H54 (cell line): Measurements from ENCODE around the gene TNFRSF9.

ENCODE experiments used
- DNase-seq: peaks from one replicate; pipeline ENCODE4 v3.0.0; 2011; ENCODE audit warnings: low spot score, mixed read lengths; ENCODE audit not compliant: insufficient read length
- FAIRE-seq: peaks from 3 replicates; lab custom pipeline; 2011; peaks lifted over from hg19 to GRCh38; lab: Jason Lieb, UNC
- POLR2A ChIP-seq: IDR thresholded peaks from 2 replicates; pipeline ENCODE4 v1.6.1; 2011; ENCODE audit warnings: low read depth, mild to moderate bottlenecking, low read length

The TNFRSF9 gene

DNA sequence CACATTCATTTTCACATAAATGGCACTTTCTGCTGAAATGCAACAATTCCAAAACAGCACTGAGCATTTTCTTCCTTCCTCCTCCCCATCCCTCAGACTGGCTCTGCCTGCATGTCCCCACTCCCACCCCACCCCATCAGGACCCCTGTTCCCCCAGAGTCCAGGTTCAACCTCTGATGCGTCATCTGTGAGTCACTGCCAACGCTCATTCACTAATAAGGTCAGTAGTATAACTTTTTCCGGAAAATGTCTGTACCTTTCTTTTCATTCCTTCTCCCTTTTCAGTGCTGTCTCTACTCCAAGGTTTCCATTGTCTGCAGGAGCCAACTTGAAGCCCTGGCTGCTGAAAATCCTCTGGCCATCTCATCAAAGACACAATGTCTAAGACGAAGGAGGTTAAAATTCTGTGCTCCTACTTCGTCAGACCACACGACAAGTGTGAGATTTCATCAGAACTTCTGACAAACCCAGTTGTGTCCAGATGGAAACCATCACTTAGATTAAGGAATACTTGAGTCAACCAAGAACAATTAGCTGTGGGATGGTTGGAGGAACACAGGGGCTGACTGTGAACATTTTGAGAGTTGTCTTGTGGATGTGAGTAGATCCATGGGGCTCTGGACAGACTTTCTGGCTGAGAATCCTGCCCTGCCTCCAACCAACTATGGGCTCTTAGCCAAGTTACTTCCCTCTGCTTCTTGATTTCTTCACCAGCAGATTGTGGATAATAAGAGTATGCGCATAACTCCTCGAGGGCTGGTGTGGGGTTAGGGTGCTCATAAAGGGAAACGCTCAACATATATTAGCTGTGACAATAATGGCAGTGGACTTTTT is 52.2 kb downstream of the TNFRSF9 start:
- no peak for FAIRE-seq
- TF ChIP-seq POLR2A: no peak
- DNase-seq: no peak

DNA sequence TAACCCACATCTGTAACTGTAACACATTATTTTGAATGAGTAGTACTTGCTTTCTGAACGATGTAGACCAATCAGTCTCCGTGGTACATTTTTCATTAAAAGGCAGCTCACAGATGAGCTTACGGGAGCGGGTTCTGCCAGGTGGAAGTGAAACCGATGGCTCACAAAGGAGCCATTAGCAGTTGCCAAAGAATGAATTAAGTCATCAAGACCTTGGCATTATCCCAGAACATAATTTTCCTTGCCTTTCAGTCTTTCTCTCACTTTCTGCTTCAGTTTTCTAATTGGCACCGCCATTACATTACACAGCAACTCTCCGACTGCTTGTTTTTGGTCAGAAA is 54.3 kb downstream of the TNFRSF9 start:
- DNase-seq (no peak), FAIRE-seq (no peak)
- no peak for TF ChIP-seq POLR2A

DNA sequence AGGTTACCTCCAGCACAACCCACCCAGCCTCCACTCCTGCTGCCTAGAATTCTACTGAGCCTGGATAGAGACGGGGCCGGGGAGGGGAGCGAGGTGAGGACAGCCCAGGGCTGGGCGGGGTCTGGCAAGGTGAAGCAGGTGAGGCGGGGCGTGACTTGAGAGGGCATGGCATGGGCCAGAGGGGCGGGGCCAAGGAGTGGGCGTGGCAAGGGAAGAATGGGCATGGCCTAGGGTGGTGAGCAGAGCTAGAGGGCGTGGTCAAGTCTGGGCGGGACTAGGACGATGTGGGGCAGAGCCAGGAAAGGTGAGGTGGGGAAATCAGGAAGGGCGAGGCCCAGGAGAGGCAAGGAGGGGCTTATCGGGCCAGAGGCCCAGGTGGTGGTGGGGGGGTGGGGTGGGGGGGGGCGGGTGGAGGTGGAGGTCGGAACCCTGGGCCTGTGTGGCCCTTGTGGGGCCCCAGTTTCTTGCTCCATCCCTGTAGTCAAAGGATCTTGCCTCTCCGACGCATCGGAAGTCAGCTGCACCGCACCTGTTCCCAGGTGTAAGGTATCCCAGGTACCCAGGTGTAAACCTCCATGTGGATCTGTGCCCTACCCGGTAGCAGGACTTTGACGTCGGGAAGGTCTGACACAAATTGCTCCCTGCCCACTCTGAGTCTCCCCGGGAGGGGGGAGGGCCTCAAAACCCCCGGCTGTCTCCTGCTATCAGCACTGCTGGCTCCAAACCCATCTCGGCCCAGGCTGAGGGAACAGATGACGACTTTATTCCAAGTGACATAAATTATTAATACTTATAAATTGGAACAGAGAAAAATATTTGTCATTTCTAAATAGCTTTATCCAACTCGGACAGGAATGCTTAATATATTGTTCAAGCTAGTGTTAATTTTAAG is 54.9 kb downstream of the TNFRSF9 start:
- TF ChIP-seq POLR2A: no peak
- FAIRE-seq (no peak), DNase-seq (no peak)

DNA sequence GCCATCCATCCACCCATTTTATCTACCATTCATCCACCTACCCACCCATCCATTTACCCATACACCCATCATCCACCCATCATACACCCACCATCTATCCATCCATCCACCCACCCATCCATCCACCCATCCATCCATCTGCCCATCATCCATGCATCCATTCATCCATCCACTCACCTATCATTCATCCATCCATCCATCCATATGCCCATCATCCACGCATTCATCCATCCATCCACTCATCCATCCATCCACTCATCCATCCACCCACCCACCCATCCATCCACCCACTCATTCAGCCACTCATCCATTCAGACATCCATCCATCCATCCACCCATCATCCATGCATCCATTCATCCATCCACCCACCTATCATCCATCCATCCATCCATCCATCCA is 55.9 kb downstream of the TNFRSF9 start:
- FAIRE-seq (no peak), DNase-seq (no peak)
- no peak for TF ChIP-seq POLR2A

DNA sequence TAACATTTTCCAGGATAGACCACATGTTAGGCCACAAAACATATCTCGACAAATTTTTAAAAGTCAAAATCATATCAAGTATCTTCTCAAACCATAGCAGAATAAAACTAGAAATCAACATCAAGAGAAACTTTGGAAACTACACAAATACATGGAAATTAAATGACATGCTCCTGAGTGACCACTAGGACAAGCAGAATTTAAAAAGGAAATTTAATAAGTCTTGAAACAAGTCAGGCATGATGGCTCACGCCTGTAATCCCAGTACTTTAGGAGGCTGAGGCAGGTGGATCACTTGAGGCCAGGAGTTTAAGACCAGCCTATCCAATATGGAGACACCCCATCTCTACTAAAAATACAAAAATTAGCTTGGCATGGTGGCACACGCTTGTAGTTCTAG is 61.4 kb downstream of the TNFRSF9 start:
- TF ChIP-seq POLR2A: no peak
- no peak for FAIRE-seq
- DNase-seq: no peak

DNA sequence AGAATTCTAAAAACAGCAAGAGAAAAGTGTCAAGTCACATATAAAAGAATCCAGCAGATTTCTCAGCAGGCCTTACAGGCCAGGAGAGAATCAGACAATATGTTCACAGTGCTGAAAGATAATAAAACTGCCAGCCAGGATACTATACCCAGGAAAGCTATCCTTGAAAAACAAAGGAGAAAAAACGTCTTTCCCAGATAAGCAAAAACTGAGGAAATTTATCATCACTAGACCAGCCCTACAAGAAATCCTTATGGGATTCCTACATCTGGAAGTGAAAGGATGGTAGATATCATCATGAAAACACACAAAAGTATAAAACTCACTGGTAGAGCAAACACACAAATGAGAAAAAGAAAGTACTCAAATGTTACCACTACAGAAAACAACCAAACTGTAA is 62.6 kb downstream of the TNFRSF9 start:
- no peak for DNase-seq
- TF ChIP-seq POLR2A: no peak

DNA sequence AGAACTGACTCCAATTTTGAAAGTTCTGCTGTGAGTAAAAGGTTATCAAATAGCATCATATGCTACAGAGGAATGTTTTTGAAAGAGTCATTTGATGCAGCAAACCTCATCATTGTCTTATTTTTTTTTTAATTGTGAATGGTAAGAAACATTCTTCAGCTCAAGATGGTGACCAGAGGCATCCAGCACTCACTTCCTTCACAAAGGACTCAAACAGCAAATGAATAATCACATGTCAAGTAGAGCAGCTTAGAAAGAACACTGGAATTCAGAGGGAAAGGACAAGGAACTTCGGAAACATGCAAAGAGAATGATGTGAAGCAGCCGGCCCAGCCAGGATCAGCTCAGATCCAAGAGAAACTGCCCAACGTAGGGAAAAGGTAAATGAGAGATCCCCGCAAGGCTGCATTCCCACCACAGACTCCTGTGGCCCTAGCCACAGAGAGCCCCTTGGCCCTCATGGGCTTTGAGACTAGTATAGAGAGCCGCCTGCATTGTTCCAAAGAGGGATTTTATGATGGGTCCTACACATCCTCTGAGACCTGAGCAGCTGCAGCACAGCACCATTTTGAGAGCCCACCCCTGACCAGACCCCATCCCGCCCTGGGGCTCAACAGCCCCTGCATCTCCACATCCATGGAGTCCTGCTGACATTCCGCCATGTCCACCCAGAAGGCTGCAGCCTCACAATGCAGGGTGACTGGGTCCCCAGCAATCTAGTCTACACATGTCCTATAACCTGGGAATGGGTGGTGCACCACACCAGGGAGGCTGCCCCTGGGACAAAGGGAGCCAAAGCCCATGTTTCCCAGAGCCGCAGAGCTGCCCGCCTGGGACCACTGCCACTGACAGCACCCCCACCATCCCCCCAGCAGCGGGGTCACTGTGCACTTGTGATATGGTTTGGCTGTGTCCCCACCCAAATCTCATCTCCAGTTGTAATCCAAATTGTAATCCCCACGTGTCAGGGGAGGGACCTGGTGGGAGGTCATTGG is 66.5 kb downstream of the TNFRSF9 start:
- DNase-seq (no peak), FAIRE-seq (no peak)
- no peak for TF ChIP-seq POLR2A

More for the DNA sequence above, 62.6 kb downstream of the TNFRSF9 start:
- FAIRE-seq: no peak

DNA sequence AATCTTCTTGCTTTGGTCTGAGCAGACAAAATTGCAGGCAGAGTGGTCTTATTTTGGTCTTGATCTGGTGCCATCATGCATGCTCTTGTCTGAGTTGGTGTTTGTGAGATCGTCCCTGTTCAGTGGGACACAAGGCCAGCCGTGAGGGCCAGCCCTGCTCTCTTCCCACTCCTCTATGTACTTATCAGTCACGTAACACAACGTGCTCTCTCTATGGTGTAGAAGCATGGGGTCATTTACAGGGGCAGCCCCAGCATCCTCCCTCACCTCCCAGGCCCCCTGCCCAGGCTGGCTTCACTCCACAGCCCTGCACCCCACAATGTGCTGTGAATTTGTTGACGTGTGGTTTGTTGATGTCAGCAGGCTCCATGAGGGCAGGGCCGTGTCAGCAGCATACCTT is 69.5 kb downstream of the TNFRSF9 start:
- TF ChIP-seq POLR2A: no peak
- DNase-seq: no peak
- no peak for FAIRE-seq

DNA sequence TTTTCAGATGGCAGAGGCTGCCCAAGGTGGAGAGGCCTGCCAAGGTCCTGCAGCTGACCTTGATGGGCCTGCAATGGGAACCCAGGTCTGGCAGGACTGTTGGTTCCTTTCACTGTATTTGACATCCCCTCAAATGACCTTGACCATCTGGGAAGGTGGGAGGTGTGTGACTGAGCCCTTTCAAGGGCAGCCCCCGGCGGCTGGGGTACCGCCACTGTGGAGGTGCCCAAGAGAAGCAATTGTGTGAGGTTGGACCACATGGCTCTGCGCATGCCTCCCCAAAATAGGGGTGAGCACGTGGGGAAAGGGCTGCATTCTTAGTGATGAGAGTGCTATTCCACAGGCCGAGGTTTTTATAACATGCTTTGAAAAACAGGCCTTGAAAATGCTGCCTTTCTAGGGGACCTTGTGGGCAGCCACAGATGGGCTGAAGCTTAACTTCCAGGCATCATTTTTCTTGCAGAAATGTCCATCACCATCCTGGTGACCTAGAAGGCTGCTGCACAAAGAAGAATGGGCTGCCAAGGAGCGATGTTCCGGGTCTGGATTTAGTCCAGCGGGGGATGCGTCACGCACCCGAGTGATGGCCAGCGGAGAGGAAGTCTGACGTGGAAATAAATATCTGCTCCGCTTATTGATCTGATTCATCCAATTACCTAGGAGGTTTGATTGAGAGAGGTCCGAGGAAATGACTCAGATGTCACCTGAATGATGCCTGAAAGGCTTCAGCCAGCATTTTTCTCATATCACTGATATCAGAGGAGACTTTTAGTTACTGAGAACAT is 71.3 kb downstream of the TNFRSF9 start:
- no peak for TF ChIP-seq POLR2A
- FAIRE-seq (no peak), DNase-seq (no peak)

DNA sequence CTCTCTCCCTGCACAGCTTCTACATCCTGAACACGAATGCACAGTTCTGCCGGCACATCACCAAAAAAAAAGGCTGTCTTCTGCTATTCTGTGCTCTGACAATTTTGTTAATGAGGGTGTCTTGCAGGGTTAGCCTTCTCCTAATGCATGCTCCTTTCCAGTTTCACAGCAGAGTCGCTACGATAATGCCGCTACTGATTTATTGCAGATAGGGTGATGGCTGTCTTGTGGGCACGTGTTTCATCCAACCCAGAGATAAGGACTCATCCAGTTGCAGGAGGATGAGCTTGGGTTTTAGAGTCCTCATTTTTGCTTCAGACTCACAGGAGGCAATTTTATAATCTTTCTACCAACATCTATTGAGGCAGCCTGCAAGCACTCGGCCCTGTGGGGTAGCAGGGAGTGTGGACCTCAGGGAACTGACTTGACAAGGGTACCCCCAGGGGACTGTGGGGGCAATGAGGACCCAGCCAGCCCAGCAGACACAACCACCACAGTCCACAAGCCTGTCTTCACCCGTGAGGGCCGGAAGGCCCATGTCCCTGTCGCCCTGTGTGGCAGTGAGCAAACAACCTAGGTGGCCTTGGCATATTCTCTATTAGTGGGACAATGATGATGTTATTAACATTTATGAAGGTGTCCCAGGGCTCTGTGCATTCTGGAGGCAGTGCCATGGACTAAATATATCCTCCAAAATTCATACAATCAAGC is 72.4 kb downstream of the TNFRSF9 start:
- DNase-seq (no peak), FAIRE-seq (no peak)
- TF ChIP-seq POLR2A: no peak

DNA sequence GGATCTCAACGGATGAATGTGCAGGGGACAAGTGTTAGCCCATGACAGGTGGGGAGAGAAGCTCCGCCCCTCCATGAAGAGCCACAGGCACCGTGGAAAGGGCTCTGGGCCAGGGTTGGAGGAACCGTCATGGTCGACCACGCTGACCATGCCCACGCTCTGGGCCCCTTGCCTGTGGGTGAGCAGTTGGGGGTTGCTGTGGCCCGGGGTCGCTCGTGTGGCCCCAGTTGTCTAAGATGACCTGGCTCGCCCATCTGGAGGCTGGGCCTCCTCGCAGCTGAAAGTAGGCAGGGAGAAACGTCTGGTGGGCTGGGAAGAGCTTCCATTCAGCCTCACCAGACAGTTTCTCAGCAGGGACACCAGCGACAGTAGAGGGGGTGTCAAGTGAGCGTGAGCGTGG is 74.7 kb downstream of the TNFRSF9 start:
- no peak for TF ChIP-seq POLR2A
- DNase-seq (no peak), FAIRE-seq (no peak)
